Omental fat pad (tissue), 4 donors: ENCODE measurements around the gene B3GAT2. TPM values are rescaled to one million over a fixed set of nuclear protein-coding genes. Genes with fewer than 3 reads are reported as not detected.

Experiments used
- ATAC-seq: fragments of 150-250 bp; one replicate; pipeline ENCODE4 v1.9.1; 2016; ENCODE audit warnings: mild to moderate bottlenecking, moderate library complexity; ENCODE audit not compliant: low FRiP score
- DNase-seq: peaks from one replicate; pipeline ENCODE4 v3.0.0-alpha.2; 2019; ENCODE audit warnings: low spot score
- total RNA-seq, 4 donors: library from RNA; depleted of rRNA; stranded (reverse); fragments of >200 nt; gene quantifications; one replicate each; pipeline ENCODE4 v1.1.0, GENCODE V29; 2016
- TF ChIP-seq, protein P1 (sequence below), 3 donors: fragments of 450-650 bp; IDR thresholded peaks; one replicate each; pipeline ENCODE4 v1.5.1; 2016 to 2017; ENCODE audit warnings: antibody characterized with exemption in 3 of 3, mild to moderate bottlenecking in 3 of 3, moderate library complexity in 2 of 3

The B3GAT2 gene
- total RNA-seq, 4 donors from 2014 or later: 0.12 to 0.16 TPM; not detected in 2

DNA sequence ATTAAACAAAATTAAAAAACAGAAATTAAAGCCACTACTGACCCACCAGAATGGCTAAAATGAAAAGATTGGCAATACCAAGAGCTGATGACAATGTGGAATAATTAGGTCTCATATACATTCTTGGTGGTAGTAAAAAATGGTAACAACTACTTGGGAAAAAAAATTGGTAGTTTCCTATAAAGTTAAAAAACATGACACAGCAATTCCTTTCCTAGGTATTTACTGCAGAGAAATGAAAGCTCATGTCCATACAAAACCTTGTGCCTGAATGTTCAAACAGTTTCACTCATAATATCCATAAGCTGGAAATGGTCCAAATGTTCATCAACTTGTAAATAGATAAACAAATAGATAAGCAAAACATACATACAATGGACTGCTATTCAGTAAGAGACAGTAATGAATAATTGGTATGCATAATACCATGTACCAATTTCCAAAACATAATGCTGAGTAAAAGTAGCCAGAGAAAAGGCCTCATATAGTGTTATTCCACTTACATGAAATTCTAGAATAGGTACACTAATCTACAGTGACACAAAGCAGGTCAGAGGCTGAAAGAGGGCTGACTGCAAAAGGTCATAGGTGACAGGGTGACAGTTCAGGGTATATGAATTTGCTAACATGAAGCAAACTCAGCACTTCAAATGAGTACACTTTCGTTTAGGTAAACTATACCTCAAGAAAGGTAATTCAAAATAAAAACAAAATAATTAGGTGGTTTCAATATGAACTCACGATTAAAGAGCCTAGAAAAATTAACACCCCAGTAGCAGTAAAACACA lies 53.0 kb downstream of the B3GAT2 start:
- no peak for ATAC-seq

DNA sequence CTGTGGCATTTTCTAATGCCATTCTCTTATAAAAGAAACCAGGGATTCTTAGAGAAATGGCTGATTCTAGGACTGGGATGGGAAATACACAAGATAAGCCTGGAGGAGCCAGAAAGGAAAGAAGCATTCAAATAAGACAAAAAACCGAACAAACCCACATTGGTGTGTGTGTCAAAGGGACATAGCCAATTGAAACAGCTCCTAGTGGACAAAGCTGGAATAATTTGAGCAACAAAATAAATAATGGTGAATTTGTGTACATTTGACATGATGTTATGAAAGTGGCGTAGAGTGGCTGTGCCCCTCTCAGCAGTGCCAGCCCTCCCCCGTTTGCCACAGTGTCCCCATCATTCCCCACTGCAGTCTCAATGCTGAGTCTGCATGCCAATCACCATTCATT lies 55.5 kb downstream of the B3GAT2 start:
- DNase-seq: no peak
- ATAC-seq: no peak
- TF ChIP-seq, protein P1, sequence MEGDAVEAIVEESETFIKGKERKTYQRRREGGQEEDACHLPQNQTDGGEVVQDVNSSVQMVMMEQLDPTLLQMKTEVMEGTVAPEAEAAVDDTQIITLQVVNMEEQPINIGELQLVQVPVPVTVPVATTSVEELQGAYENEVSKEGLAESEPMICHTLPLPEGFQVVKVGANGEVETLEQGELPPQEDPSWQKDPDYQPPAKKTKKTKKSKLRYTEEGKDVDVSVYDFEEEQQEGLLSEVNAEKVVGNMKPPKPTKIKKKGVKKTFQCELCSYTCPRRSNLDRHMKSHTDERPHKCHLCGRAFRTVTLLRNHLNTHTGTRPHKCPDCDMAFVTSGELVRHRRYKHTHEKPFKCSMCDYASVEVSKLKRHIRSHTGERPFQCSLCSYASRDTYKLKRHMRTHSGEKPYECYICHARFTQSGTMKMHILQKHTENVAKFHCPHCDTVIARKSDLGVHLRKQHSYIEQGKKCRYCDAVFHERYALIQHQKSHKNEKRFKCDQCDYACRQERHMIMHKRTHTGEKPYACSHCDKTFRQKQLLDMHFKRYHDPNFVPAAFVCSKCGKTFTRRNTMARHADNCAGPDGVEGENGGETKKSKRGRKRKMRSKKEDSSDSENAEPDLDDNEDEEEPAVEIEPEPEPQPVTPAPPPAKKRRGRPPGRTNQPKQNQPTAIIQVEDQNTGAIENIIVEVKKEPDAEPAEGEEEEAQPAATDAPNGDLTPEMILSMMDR (IDR thresholded peaks at IDR 0.05): no peak

More for the DNA sequence above, 53.0 kb downstream of the B3GAT2 start:
- TF ChIP-seq, protein P1 (IDR thresholded peaks at IDR 0.05): no peak
- no peak for DNase-seq

DNA sequence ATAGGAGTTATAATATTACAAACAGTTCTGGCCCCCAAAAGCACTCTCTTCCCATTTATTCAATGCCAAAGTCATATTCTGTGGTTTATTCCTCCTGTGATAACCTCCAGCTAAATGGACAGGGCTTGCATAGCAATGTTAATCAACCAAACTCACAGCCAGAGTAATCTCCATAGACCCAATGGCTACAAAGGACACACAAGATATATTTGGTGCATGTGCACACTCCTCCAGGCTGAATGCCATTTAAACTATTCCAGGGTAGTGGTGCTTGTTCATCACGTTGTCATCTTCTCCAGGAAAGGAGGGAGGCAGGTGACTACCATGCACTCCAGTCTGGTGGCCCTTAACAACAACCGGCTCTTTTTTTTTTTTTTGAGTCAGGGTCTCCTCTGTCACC lies 56.8 kb downstream of the B3GAT2 start:
- TF ChIP-seq, protein P1 (IDR thresholded peaks at IDR 0.05): no peak
- ATAC-seq (no peak), DNase-seq (no peak)

DNA sequence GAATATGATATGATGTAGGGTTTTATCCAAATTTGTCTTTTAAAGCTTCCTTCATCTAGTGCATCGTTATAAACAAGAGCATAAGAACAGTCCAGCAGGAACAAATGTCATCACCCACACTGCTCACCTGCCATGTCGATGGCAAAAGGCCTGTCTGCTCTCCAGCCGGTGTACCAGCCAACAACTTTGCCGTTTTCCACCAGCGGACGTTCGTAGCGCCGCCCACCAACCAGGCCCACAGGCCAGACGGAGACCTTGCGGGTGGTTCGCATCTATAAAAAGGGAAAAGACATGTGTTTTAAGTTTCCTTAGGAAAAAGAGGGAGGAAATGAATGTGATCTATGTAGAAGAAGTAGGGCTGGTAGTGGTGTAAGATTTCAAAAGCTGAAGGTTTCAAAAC lies 62.9 kb downstream of the B3GAT2 start:
- ATAC-seq: no peak
- DNase-seq: no peak
- TF ChIP-seq, protein P1 (IDR thresholded peaks at IDR 0.05): no peak

DNA sequence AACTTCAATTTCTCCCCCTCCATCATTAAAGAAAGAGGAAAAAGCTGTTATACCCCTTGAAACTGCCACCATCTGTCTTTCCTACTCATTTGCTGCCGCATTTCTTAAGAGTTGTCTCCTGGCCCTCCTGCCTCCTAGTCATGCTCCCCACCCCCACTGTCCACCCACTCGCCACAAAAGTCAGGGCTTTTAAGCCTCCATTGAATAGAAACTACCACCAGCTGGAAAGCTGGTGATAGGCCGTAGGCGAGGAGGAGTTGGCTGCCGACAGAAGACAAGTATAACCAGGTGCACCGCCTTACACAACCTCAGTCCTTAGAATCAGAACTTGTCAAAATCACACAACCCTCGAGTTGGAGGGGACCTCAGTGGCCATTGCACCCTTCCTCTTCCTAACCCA lies 67.6 kb downstream of the B3GAT2 start:
- DNase-seq (no peak), ATAC-seq (no peak)
- TF ChIP-seq, protein P1 (IDR thresholded peaks at IDR 0.05): no peak

DNA sequence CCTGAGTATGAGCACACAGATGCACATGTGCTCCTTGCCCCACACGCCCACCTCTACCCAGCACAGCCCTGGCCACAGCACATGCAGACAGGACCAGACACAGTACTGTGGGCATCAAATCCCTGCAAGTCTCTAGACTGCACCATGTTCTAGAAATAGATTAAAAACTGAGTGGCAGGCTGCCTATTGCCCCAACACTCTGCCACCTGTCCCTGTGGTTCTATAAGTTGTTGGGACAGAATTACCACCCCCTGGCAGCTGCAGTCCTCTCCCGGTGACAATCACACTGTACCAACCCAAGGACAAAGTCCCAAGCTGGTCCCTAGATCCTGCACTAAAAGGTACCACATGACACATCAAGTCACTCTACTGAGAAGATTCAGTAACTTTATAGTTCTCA lies 70.2 kb downstream of the B3GAT2 start:
- ATAC-seq: no peak
- DNase-seq: no peak
- TF ChIP-seq, protein P1 (IDR thresholded peaks at IDR 0.05): no peak

DNA sequence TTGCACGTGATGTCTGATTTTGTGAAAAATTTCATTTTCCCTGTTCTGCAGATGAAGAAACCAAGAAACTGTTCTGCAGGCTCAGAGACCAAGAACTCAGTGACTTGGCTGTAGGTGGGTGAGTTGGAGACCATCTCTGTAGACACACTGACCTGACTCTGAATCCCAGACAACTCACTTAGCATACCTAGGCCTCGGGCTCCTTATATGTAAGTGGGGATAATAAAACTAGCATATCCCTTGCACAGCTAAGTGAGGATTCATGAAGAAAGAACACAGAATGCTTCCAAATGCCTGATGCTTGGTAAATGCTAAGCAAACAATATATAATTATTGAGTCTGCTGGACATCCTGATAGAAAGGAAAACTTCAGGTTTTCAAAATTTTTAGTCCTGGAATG lies 70.8 kb downstream of the B3GAT2 start:
- ATAC-seq (no peak), DNase-seq (no peak)
- TF ChIP-seq, protein P1 (IDR thresholded peaks at IDR 0.05): no peak
